Heart right ventricle (tissue), 16 donors: ENCODE results near the gene FAAP20. TPM values are rescaled to one million over a fixed set of nuclear protein-coding genes. Genes with fewer than 3 reads are reported as not detected.

Experiments used
- ATAC-seq, 8 donors: fragments of 200-7000 bp; cut with Tn5 transposase; one replicate each; pipeline ENCODE4 v1.9.1; 2020; ENCODE audit warnings: mild to moderate bottlenecking in 8 of 8, moderate library complexity in 8 of 8, moderate number of reproducible peaks in 1 of 8
- DNase-seq, 2 donors: peaks; one replicate each; pipeline ENCODE4 v3.0.0-alpha.2; 2020
- H3K27ac ChIP-seq, 10 donors: fragments of 200-600 bp; sonication (generic) in 2 of 10; one replicate each; pipeline versions ENCODE4 v1.5.0 to v1.8.0; 2020 to 2022; ENCODE audit warnings: mild to moderate bottlenecking in 3 of 10
- H3K27me3 ChIP-seq, 7 donors: fragments of 200-600 bp; one replicate each; pipeline ENCODE4 v1.8.0; 2021 to 2022; ENCODE audit warnings: mild to moderate bottlenecking in 2 of 7
- H3K36me3 ChIP-seq, 9 donors: fragments of 200-600 bp; sonication (generic) in 1 of 9; one replicate each; pipeline versions ENCODE4 v1.5.0 to v1.8.0; 2020 to 2022; ENCODE audit warnings: mild to moderate bottlenecking in 2 of 9
- H3K4me1 ChIP-seq, 9 donors: fragments of 200-600 bp; sonication (generic) in 1 of 9; one replicate each; pipeline versions ENCODE4 v1.5.0 to v1.8.0; 2020 to 2022; ENCODE audit warnings: mild to moderate bottlenecking in 4 of 9
- H3K4me3 ChIP-seq, 10 donors: fragments of 200-600 bp; sonication (generic) in 2 of 10; one replicate each; pipeline versions ENCODE4 v1.5.0 to v1.8.0; 2020 to 2022; ENCODE audit warnings: mild to moderate bottlenecking in 7 of 10, moderate library complexity in 2 of 10
- H3K9me3 ChIP-seq, 11 donors: fragments of 200-600 bp in 10 of 11; sonication (generic) in 2 of 11; one replicate each; pipeline versions ENCODE4 v1.5.0 to v1.8.0; 2013 to 2022; ENCODE audit warnings: mild to moderate bottlenecking in 2 of 11, control low read depth in 1 of 11, moderate library complexity in 1 of 11
- WGBS, 2 donors: extraction: QIAGEN DNeasy Blood & Tissue Kit; methylation state at CpG; one replicate each; pipeline ENCODE4 v1.1.7; 2013; ENCODE audit warnings: inconsistent platforms in 1 of 2; 5-methylcytosine and 5-hydroxymethylcytosine counted together
- intact Hi-C, 10 donors: fragments of 100-400 bp; cut with DNase I; formaldehyde crosslinking; loops; one replicate each; pipeline versions ENCODE4 v1.11.1 to v1.14.2; 2022
- polyA plus RNA-seq, 2 donors: library from polyadenylated mRNA; stranded (reverse); fragments of 200-250 nt; gene quantifications; one replicate each; pipeline ENCODE4 v1.2.3, GENCODE V29; 2013
- total RNA-seq, 10 donors: library from RNA; stranded (reverse); fragmentation: NEBNext Ultra II Directional in 3 of 10; extraction: Animal tissue kit (Norgen Biotek cat#: 25700) in 3 of 10; gene quantifications; one replicate each; pipeline versions ENCODE4 v1.2.1 to v1.2.4, GENCODE V29; 2021 to 2023
- TF ChIP-seq, protein P1 (sequence below), 9 donors: fragments of 200-600 bp; sonication (generic) in 2 of 9; IDR thresholded peaks; one replicate each; pipeline versions ENCODE4 v1.5.0 to v1.8.0; 2021 to 2022; ENCODE audit warnings: antibody characterized with exemption in 9 of 9, mild to moderate bottlenecking in 5 of 9, moderate library complexity in 1 of 9
- donor health status: Arrhythmogenic right ventricular cardiomyopathy.
- donor health status: ischemic (EF 13 %, LVEDD 7.1; RV severe dilation, severe dysfunction).
- donor health status: healthy with polysubstance abuse.
- donor health status: DM: no; HTN: yes; CAD: no.
- donor health status: DM: no; HTN: no; CAD: no.
- donor health status: ischemic (EF 25% LVEDD 6.9; RV normal size, moderate dysfunction).
- donor health status: ischemic (EF 25% LVEDD 5.7; RV mildly dilated, moderate dysfunction).
- donor health status: healthy.
- donor health status: DM: yes; HTN: yes; CAD: no.
- donor health status: Ischemic cardiomyopathy.
- donor health status: ischemic (EF 35%, LVEDD 5.7; RV mildly dilated, moderate dysfunction).
- donor health status: nonischemic (EF 11% LVEDD 7.7; RV severe dilation, severe dysfunction).
- donor health status: DM: yes; HTN: yes; CAD: no.
- donor health status: PGD.
- donor health status: ischemic (EF 29% LVEDD 5.4; RV normal size, mild dysfunction).
- donor health status: nonischemic (EF 23%, LVEDD 6.1; RV moderate dilation, normal function).

Gene FAAP20
- total and polyA plus RNA-seq, 12 donors = 30.9 to 83.6 (median 38.6) TPM

- WGBS, 2 donors = 94% methylated on average over 38 of the region's 38 CpGs
- ATAC-seq (no peak), DNase-seq (no peak)
- Histone ChIP-seq H3K4me1 (peaks cover 7 to 22% (median 15%) of the 10 kb centered on the region in 9 donors), H3K9me3 (no peaks in the 10 kb centered on the region), H3K27ac (no peak overlapping the region), H3K36me3 (peaks cover 0 to 20% (median 0%) of the 10 kb centered on the region in 9 donors), H3K27me3 (no peaks in the 10 kb centered on the region), H3K4me3 (no peak overlapping the region)
- intact Hi-C loops = loop anchor here in 1 of 10 donors (10.0 kb wide), 1 partner anchor 51 kb away; no protein-coding TSS in a partner anchor
- TF ChIP-seq, protein P1, sequence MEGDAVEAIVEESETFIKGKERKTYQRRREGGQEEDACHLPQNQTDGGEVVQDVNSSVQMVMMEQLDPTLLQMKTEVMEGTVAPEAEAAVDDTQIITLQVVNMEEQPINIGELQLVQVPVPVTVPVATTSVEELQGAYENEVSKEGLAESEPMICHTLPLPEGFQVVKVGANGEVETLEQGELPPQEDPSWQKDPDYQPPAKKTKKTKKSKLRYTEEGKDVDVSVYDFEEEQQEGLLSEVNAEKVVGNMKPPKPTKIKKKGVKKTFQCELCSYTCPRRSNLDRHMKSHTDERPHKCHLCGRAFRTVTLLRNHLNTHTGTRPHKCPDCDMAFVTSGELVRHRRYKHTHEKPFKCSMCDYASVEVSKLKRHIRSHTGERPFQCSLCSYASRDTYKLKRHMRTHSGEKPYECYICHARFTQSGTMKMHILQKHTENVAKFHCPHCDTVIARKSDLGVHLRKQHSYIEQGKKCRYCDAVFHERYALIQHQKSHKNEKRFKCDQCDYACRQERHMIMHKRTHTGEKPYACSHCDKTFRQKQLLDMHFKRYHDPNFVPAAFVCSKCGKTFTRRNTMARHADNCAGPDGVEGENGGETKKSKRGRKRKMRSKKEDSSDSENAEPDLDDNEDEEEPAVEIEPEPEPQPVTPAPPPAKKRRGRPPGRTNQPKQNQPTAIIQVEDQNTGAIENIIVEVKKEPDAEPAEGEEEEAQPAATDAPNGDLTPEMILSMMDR (IDR thresholded peaks at IDR 0.05) = no peak
Observed at GRCh38 chr1:2185880-2186855, 8.4 kb downstream of the FAAP20 start.

DNA sequence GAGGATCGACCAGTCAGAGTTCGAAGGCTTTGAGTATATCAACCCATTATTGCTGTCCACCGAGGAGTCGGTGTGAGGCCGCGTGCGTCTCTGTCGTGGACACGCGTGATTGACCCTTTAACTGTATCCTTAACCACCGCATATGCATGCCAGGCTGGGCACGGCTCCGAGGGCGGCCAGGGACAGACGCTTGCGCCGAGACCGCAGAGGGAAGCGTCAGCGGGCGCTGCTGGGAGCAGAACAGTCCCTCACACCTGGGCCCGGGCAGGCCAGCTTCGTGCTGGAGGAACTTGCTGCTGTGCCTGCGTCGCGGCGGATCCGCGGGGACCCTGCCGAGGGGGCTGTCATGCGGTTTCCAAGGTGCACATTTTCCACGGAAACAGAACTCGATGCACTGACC lies 9.6 kb downstream of the FAAP20 start:
- no peak overlapping the region for H3K4me3 ChIP-seq
- H3K27ac ChIP-seq = no peak overlapping the region
- DNase-seq (no peak), ATAC-seq (no peak)
- H3K36me3 ChIP-seq = peaks cover 0 to 20% (median 0%) of the 10 kb centered on the region in 9 donors
- H3K4me1 ChIP-seq = peaks cover 0 to 9% (median 2%) of the 10 kb centered on the region in 9 donors
- H3K9me3 ChIP-seq = no peaks in the 10 kb centered on the region
- TF ChIP-seq, protein P1 (IDR thresholded peaks at IDR 0.05) = no peak
- 94% methylated on average over 33 of the region's 33 CpGs for WGBS, 2 donors
- no peaks in the 10 kb centered on the region for H3K27me3 ChIP-seq
- intact Hi-C loops = loop anchor here in 1 of 10 donors (10.0 kb wide), 1 partner anchor 50 kb away; no protein-coding TSS in a partner anchor

- DNase-seq (no peak), ATAC-seq (no peak)
- intact Hi-C loops = loop anchor here in 1 of 10 donors (10.0 kb wide), 1 partner anchor 50 kb away; no protein-coding TSS in a partner anchor
- TF ChIP-seq, protein P1 (IDR thresholded peaks at IDR 0.05) = no peak
- H3K9me3 ChIP-seq = no peaks in the 10 kb centered on the region
- peaks cover 0 to 20% (median 0%) of the 10 kb centered on the region in 9 donors for H3K36me3 ChIP-seq
- no peak overlapping the region for H3K4me3 ChIP-seq
- 91 to 92% methylated on average over 18 of the region's 18 CpGs for WGBS, 2 donors
- H3K27ac ChIP-seq = no peak overlapping the region
- peaks cover 0 to 6% (median 0%) of the 10 kb centered on the region in 9 donors for H3K4me1 ChIP-seq
- no peaks in the 10 kb centered on the region for H3K27me3 ChIP-seq
Observed at GRCh38 chr1:2184531-2184930, 10.0 kb downstream of the FAAP20 start.

DNA sequence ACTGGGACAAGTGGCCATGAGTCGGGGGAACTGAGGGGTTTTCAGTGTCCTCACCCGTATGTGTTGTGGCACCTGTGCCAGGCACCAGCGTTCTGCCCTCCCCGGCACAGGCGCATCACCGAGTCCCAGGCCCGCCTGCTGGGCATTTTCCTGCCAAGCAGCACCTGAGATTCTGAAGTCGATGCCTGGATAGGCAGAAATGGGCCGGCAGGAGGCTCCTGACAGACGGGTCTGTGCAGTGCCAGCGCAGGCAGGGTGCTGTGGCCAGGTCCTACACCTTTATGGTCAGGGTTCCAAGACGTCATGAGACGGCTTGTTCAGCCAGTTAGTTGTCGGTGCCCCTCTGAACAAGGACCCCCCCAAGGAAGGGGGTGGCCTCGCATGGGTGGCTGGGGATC lies 10.6 kb downstream of the FAAP20 start:
- H3K9me3 ChIP-seq = no peaks in the 10 kb centered on the region
- peaks cover 0 to 20% (median 0%) of the 10 kb centered on the region in 9 donors for H3K36me3 ChIP-seq
- intact Hi-C loops = loop anchor here in 1 of 10 donors (10.0 kb wide), 1 partner anchor 49 kb away; no protein-coding TSS in a partner anchor
- H3K4me3 ChIP-seq = no peak overlapping the region
- no peaks in the 10 kb centered on the region for H3K27me3 ChIP-seq
- no peak for ATAC-seq
- WGBS, 2 donors = 88 to 96% methylated on average over 15 of the region's 15 CpGs
- H3K27ac ChIP-seq = no peak overlapping the region
- H3K4me1 ChIP-seq = peaks cover 0 to 2% (median 0%) of the 10 kb centered on the region in 9 donors
- no peak for DNase-seq
- TF ChIP-seq, protein P1 (IDR thresholded peaks at IDR 0.05) = no peak
